ENCODE results near the gene CHRNA1. TPM values are rescaled to one million over a fixed set of nuclear protein-coding genes. Genes with fewer than 3 reads are reported as not detected.

CHRNA1 gene
- total RNA-seq, 2 donors from 2014 or later: 1.1 to 2.7 TPM

- DNase-seq: no peak
- Histone ChIP-seq H3K9ac (ENCODE audit: low read depth in 2 of 2, low read length in 2 of 2) (no peak overlapping the region), H3K9me3 (no peaks in the 10 kb centered on the region), H3K27me3 (no peaks in the 10 kb centered on the region), H3K4me3 (no peak overlapping the region), H3K4me1 (no peaks in the 10 kb centered on the region), H3K36me3 (no peaks in the 10 kb centered on the region), H3K27ac (no peak overlapping the region)
- intact Hi-C loops (cut with DNase I): no loop called here
- TF ChIP-seq, protein P1, sequence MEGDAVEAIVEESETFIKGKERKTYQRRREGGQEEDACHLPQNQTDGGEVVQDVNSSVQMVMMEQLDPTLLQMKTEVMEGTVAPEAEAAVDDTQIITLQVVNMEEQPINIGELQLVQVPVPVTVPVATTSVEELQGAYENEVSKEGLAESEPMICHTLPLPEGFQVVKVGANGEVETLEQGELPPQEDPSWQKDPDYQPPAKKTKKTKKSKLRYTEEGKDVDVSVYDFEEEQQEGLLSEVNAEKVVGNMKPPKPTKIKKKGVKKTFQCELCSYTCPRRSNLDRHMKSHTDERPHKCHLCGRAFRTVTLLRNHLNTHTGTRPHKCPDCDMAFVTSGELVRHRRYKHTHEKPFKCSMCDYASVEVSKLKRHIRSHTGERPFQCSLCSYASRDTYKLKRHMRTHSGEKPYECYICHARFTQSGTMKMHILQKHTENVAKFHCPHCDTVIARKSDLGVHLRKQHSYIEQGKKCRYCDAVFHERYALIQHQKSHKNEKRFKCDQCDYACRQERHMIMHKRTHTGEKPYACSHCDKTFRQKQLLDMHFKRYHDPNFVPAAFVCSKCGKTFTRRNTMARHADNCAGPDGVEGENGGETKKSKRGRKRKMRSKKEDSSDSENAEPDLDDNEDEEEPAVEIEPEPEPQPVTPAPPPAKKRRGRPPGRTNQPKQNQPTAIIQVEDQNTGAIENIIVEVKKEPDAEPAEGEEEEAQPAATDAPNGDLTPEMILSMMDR (IDR thresholded peaks at IDR 0.05): peak; percentile 64
Measured at GRCh38 chr2:174699993-174700766, 64.1 kb downstream of the CHRNA1 start.

Other genes with a start within 250 kb of the CHRNA1 start
- 10 to 100 TPM in 1 of 2 donors, 1 to 10 TPM in 1; 6.7 to 21.4 TPM for gene WIPF1, start 166.7 kb downstream of the CHRNA1 start, total RNA-seq
- gene CHN1, start 240.9 kb upstream of the CHRNA1 start, total RNA-seq: 1 to 10 TPM; 2.2 to 2.8 TPM